ENCODE results near the gene VAMP3. TPM values are rescaled to one million over a fixed set of nuclear protein-coding genes. Genes with fewer than 3 reads are reported as not detected.
A peak's percentile ranks its signal among the peaks of the same experiment; 100 is the strongest.

The VAMP3 gene
- total RNA-seq, 1 donor from 2014 or later, result 79.1 TPM

DNA sequence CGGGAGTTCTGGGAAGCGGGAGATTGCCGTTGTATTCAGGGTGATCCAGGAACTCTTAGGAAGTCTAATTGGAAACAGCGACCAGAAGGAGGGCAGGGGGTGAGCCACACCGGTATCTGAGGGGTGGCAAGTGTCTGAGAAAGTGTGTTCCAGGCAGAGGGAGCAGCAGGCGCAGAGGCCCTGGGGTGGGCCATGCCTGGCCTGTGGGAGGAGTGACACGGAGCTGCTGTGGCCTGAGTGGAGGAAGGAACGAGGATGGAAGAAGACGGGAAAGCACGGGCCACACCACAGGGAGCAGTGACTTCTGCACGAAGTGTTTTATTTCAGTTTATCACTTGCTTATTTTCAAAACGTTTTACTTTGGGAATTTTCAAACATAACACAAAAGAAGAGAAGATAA lies 24.3 kb downstream of the VAMP3 start:
- Histone ChIP-seq H3K36me3 (peaks cover 39 to 87% of the 10 kb centered on the region in 2 donors), H3K4me3 (no peak overlapping the region), H3K27me3 (no peaks in the 10 kb centered on the region), H3K4me1 (no peaks in the 10 kb centered on the region), H3K27ac (no peak overlapping the region), H3K9me3 (no peaks in the 10 kb centered on the region)
- no peak for DNase-seq (ENCODE audit: low spot score in 2 of 2)
- TF ChIP-seq, protein P1, sequence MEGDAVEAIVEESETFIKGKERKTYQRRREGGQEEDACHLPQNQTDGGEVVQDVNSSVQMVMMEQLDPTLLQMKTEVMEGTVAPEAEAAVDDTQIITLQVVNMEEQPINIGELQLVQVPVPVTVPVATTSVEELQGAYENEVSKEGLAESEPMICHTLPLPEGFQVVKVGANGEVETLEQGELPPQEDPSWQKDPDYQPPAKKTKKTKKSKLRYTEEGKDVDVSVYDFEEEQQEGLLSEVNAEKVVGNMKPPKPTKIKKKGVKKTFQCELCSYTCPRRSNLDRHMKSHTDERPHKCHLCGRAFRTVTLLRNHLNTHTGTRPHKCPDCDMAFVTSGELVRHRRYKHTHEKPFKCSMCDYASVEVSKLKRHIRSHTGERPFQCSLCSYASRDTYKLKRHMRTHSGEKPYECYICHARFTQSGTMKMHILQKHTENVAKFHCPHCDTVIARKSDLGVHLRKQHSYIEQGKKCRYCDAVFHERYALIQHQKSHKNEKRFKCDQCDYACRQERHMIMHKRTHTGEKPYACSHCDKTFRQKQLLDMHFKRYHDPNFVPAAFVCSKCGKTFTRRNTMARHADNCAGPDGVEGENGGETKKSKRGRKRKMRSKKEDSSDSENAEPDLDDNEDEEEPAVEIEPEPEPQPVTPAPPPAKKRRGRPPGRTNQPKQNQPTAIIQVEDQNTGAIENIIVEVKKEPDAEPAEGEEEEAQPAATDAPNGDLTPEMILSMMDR (IDR thresholded peaks at IDR 0.05), result no peak
- intact Hi-C loops (cut with DNase I), result no loop called here

DNA sequence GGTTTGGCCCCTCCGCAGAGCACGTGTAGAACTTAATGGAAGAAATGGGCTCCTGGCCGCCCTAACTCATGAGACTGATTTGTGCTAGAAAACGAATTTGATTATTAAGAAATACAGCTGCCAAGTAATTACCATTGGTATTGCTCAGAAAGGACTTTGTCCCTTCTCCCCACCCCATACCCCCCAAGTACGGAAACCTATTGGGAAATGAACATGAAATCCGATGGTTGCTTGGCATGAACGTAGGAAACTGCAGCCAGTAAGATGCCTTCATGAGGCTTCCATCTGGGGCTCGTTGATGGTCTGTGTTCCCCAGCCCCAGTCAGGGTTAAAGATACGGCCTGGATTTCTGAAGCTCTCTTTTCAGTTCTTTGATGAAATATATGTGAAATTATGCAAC lies 34.4 kb downstream of the VAMP3 start:
- TF ChIP-seq, protein P1 (IDR thresholded peaks at IDR 0.05), result no peak
- no peak overlapping the region for H3K4me3 ChIP-seq
- H3K27ac ChIP-seq, result no peak overlapping the region
- intact Hi-C loops (cut with DNase I), result no loop called here
- H3K9me3 ChIP-seq, result no peaks in the 10 kb centered on the region
- H3K27me3 ChIP-seq, result no peaks in the 10 kb centered on the region
- H3K4me1 ChIP-seq, result no peaks in the 10 kb centered on the region
- H3K36me3 ChIP-seq, result peaks cover 47 to 85% of the 10 kb centered on the region in 2 donors
- DNase-seq (ENCODE audit: low spot score in 2 of 2), result no peak

DNA sequence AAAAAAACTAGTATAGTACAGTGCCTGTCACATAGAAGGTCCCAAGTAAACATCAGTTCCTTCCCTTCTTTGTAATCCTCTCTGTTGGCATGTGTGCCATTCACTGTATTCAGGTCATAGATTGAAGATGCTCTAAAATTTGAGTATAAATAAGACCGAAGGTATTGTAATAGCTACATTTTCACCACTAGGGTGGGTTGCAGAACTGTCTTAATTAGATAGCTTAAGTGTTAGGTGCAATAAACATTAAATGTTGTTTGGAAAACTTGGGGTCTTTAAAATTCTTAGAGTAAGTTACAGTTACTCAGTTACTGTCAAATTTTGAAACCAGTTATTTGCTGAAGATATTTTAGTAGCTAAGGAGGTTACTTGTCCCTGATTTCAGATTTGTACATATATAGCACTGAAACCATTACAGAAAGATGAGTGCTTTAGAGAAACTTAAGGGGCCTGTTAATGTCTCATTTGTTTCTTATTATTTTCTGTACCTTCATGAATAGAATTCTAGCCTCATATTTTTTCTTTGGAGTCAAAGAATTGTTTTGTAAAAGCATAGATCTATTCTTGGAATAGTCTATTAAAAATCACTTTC lies 37.3 kb downstream of the VAMP3 start:
- intact Hi-C loops (cut with DNase I), result loop anchor here (2.0 kb wide), 1 partner anchor 94 kb away; no protein-coding TSS in a partner anchor
- no peak for DNase-seq (ENCODE audit: low spot score in 2 of 2)

DNA sequence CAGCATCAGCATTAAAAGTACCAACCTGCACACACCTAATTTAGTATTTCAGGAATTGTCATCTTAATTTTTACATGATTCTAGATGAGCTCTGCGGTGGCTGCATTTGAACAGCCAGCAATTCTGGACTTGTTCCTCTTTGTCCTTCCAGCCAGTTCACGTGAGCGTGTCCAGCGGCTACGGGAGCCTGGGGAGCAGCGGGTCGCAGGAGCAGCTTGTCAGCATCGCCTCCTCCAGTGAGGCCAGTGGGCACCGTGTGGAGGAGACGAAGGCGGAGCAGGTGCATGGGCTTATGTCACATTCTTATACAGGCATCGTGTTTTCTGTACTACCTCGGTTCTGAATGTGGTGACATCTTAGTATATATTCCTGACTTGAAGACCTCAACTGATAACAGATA lies 38.6 kb downstream of the VAMP3 start:
- no peak for DNase-seq (ENCODE audit: low spot score in 2 of 2)
- intact Hi-C loops (cut with DNase I), result loop anchor here (2.0 kb wide), 1 partner anchor 93 kb away; no protein-coding TSS in a partner anchor
- H3K4me3 ChIP-seq, result no peak overlapping the region
- peaks cover 56 to 80% of the 10 kb centered on the region in 2 donors for H3K36me3 ChIP-seq
- no peaks in the 10 kb centered on the region for H3K27me3 ChIP-seq
- TF ChIP-seq, protein P1 (IDR thresholded peaks at IDR 0.05), result no peak
- peaks cover 0 to 13% of the 10 kb centered on the region in 2 donors for H3K9me3 ChIP-seq
- no peak overlapping the region for H3K27ac ChIP-seq
- H3K4me1 ChIP-seq, result no peaks in the 10 kb centered on the region

More for the DNA sequence above, 37.3 kb downstream of the VAMP3 start:
- H3K27me3 ChIP-seq, result no peaks in the 10 kb centered on the region
- no peak overlapping the region for H3K4me3 ChIP-seq
- H3K4me1 ChIP-seq, result no peaks in the 10 kb centered on the region
- H3K36me3 ChIP-seq, result peaks cover 59 to 85% of the 10 kb centered on the region in 2 donors
- no peak overlapping the region for H3K27ac ChIP-seq
- TF ChIP-seq, protein P1 (IDR thresholded peaks at IDR 0.05), result peak; percentile 20 to 54 (median 26)
- peaks cover 0 to 7% of the 10 kb centered on the region in 2 donors for H3K9me3 ChIP-seq

DNA sequence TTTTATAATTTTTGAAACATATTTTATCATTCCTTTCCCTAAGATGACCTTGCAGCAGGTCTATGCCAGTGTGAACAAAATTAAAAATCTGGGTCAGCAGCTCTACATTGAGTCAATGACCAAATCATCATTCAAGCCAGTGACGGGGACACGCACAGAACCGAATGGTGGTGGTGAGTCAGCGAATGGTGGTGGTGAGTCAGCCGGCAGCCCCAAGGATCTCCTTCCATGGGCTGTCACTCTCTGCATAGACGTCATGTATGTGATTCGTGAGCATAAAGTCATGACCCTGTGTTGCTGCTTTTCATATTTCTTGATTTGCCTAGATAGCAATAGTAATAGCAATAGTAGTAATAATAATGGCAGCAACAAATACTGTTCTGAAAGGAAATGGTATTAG lies 39.3 kb downstream of the VAMP3 start:
- TF ChIP-seq, protein P1 (IDR thresholded peaks at IDR 0.05), result no peak
- H3K9me3 ChIP-seq, result peaks cover 0 to 13% of the 10 kb centered on the region in 2 donors
- H3K36me3 ChIP-seq, result peaks cover 49 to 73% of the 10 kb centered on the region in 2 donors
- no peaks in the 10 kb centered on the region for H3K4me1 ChIP-seq
- H3K4me3 ChIP-seq, result no peak overlapping the region
- H3K27ac ChIP-seq, result no peak overlapping the region
- H3K27me3 ChIP-seq, result no peaks in the 10 kb centered on the region
- DNase-seq (ENCODE audit: low spot score in 2 of 2), result no peak
- intact Hi-C loops (cut with DNase I), result no loop called here

Data from ascending aorta (tissue), 2 donors.